Cardiac muscle cell (in vitro differentiated cells and primary cell): ENCODE data around the gene TARS2. TPM values are rescaled to one million over a fixed set of nuclear protein-coding genes. Genes with fewer than 3 reads are reported as not detected.

Source experiments
- DNase-seq, 2 donors: peaks; one replicate each; pipeline versions ENCODE4 v3.0.0 to v3.0.0-alpha.2; 2010 to 2017; ENCODE audit warnings: low read depth in 1 of 2, low spot score in 1 of 2
- H3K27ac ChIP-seq: fragments of 200-600 bp; sonication (generic); 2 replicates; pipeline ENCODE4 v1.5.1; 2016
- H3K27me3 ChIP-seq: fragments of 200-600 bp; sonication (generic); 2 replicates; pipeline ENCODE4 v1.6.0; 2016; ENCODE audit warnings: control low read depth
- H3K36me3 ChIP-seq: fragments of 200-600 bp; sonication (generic); 2 replicates; pipeline ENCODE4 v1.5.1; 2016; ENCODE audit warnings: control low read depth
- H3K4me1 ChIP-seq: fragments of 200-600 bp; sonication (generic); 2 replicates; pipeline ENCODE4 v1.8.1; 2017; ENCODE audit warnings: low read depth, mild to moderate bottlenecking, mixed run types
- H3K4me3 ChIP-seq: fragments of 200-600 bp; sonication (generic); 2 replicates; pipeline ENCODE4 v1.5.1; 2016; ENCODE audit warnings: mild to moderate bottlenecking
- H3K9me3 ChIP-seq: fragments of 200-600 bp; sonication (generic); 2 replicates; pipeline ENCODE4 v1.5.1; 2017; ENCODE audit warnings: low read depth, mild to moderate bottlenecking, control low read depth
- CTCF ChIP-seq: IDR thresholded peaks from 2 replicates; pipeline ENCODE4 v1.5.1; 2012; ENCODE audit warnings: low read depth, mild to moderate bottlenecking, low read length
- polyA plus RNA-seq: library from polyadenylated mRNA; unstranded; fragments of >200 nt; fragmentation: Nextera tagmentation; extraction: Ambion mirVana; gene quantifications from 2 replicates; pipeline ENCODE4 v1.2.1, GENCODE V29; 2016
- total RNA-seq: library from RNA; depleted of rRNA; stranded (reverse); fragments of >200 nt; gene quantifications from 2 replicates; pipeline ENCODE4 v1.2.3, GENCODE V29; 2016

TARS2 gene
- total and polyA plus RNA-seq, 2 experiments from 2014 or later, result 35.7 to 46.8 TPM

- no peak for DNase-seq
- Histone ChIP-seq H3K4me1 (peaks cover 11% of the 10 kb centered on the region), H3K4me3 (no peak overlapping the region), H3K9me3 (no peaks in the 10 kb centered on the region), H3K36me3 (no peaks in the 10 kb centered on the region), H3K27me3 (no peaks in the 10 kb centered on the region), H3K27ac (no peak overlapping the region)
- no peak for TF ChIP-seq CTCF
Observed at GRCh38 chr1:150513351-150513791, 26.2 kb downstream of the TARS2 start.

GRCh38 chr1:150514260-150514659 is 27.0 kb downstream of the TARS2 start:
- Histone ChIP-seq H3K27ac (no peak overlapping the region), H3K4me1 (peaks cover 11% of the 10 kb centered on the region), H3K4me3 (no peak overlapping the region), H3K9me3 (no peaks in the 10 kb centered on the region), H3K27me3 (no peaks in the 10 kb centered on the region), H3K36me3 (no peaks in the 10 kb centered on the region)
- DNase-seq, result no peak
- no peak for TF ChIP-seq CTCF

GRCh38 chr1:150514913-150515327 is 27.7 kb downstream of the TARS2 start:
- peak overlapping the region; percentile 86 for H3K27ac ChIP-seq

GRCh38 chr1:150515328-150516049 is 28.3 kb downstream of the TARS2 start, which contains the start of gene FALEC:
Gene FALEC, plus strand, starts transcription at chr1:150515752.
- peaks cover 11% of the 10 kb centered on the region for H3K4me1 ChIP-seq
- no peak for TF ChIP-seq CTCF
- peak within 1 kb of the TSS; percentile 43 for H3K4me3 ChIP-seq
- peak; percentile 98 for DNase-seq
- no peaks in the 10 kb centered on the region for H3K27me3 ChIP-seq
- peak within 1 kb of the TSS; percentile 86 for H3K27ac ChIP-seq
- H3K36me3 ChIP-seq, result no peaks in the 10 kb centered on the region
- no peaks in the 10 kb centered on the region for H3K9me3 ChIP-seq

More at GRCh38 chr1:150514913-150515327, 27.7 kb downstream of the TARS2 start:
- peak overlapping the region; percentile 43 for H3K4me3 ChIP-seq
- H3K27me3 ChIP-seq, result no peaks in the 10 kb centered on the region
- no peak for TF ChIP-seq CTCF
- no peaks in the 10 kb centered on the region for H3K9me3 ChIP-seq
- H3K4me1 ChIP-seq, result peaks cover 11% of the 10 kb centered on the region
- H3K36me3 ChIP-seq, result no peaks in the 10 kb centered on the region
- DNase-seq, result no peak

GRCh38 chr1:150516050-150516591 is 28.9 kb downstream of the TARS2 start:
- TF ChIP-seq CTCF, result no peak
- DNase-seq, result peak in 1 of 2 donors; percentile 21
- H3K36me3 ChIP-seq, result no peaks in the 10 kb centered on the region
- peak overlapping the region; percentile 43 for H3K4me3 ChIP-seq
- no peak overlapping the region for H3K27ac ChIP-seq
- H3K9me3 ChIP-seq, result no peaks in the 10 kb centered on the region
- H3K4me1 ChIP-seq, result peaks cover 11% of the 10 kb centered on the region
- no peaks in the 10 kb centered on the region for H3K27me3 ChIP-seq
